SH-SY5Y (cell line): ENCODE results near the gene SLC39A11.

Experiments used
- GATA2 ChIP-seq: IDR thresholded peaks from 2 replicates; pipeline ENCODE4 v1.6.1; 2011; ENCODE audit warnings: mild to moderate bottlenecking, low read depth, low read length
- GATA3 ChIP-seq: IDR thresholded peaks from 2 replicates; pipeline ENCODE4 v1.6.1; 2011; ENCODE audit warnings: low read depth, mild to moderate bottlenecking, low read length, moderate library complexity

GRCh38 chr17:73017658-73018057 lies 74.8 kb downstream of the SLC39A11 start:
- TF ChIP-seq GATA3 (no peak), GATA2 (no peak)
